HG03039 (cell line): ENCODE measurements around the gene VCPKMT.
A peak's percentile ranks its signal among the peaks of the same experiment; 100 is the strongest.

ENCODE experiments used
- ATAC-seq: cut with Tn5 transposase; IDR thresholded peaks from one replicate; pipeline ENCODE4 v1.9.1; 2021; ENCODE audit warnings: mild to moderate bottlenecking, moderate library complexity; ENCODE audit not compliant: unreplicated experiment

VCPKMT gene

DNA sequence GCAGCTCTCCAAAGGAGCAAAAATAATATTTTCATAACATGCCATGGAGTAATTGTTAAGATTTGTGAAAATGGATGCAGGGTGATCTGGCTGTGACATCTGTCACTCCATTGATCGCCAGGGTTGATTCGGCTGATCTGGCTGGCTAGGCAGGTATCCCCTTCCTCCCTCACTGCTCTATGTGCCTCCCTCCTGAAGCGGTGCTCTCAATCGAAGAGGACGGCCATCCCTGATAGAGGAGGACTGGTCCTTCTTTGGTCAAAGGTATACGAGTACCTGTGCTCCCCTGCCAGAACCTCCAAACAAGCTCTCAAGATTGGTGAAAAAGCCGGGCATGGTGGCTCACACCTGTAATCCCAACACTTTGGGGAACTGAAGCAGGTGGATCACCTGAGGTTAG, 47.9 kb downstream of the VCPKMT start:
- no peak for ATAC-seq

DNA sequence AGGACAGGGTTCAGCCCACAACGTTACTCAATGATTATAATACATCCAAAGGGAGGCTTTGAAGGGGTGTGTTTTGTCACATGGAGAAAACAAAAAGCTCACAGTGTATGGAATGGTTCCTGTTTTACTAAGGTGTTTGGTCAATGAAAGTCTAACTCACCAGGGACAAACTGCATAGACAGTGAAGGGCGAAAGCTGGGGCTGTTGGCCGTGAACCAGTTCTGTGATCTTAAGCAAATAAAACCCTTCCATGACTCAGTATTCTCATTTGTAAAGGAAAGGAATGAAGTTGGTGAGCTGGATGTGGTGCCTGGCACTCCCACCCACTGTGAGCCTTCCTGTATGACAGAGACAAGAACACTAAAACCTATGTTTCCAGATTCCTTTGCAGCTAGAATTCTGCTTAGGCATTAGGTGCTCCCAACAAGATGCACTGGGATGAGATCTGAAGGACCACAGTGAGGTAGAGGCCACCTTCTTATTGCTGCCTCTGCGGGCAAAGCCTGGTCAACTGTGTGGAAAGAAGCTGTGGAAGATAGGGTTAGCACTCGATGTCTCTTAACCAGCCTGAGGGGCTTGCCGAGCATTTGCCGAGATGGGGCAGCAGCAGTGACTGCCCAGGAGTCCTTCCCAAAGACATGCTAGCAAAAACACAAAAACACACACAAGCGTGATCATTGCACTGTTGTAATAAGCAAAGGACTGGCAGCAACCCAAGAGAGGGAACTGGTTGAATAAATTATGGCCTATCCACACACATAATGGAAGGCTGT, 48.5 kb downstream of the VCPKMT start:
- no peak for ATAC-seq

DNA sequence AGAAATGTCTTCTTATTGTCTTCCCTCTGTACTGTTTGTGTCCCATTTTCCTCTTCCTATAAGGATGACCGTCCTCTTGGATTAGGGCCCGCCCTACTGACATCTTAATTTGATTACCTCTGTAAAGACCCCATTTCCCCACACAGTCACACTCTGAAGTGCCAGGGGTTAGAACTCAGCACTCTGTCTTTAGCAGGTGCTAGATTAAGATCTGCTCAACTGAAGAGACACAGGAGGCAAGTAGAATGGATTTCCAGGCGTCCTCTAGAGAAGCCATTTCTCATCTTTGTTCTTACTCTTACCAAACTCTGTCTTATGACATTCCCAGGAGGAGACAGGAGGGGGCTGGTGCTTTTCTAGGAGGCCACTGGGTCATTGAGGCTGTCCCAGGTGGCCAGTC, 50.8 kb downstream of the VCPKMT start:
- no peak for ATAC-seq

DNA sequence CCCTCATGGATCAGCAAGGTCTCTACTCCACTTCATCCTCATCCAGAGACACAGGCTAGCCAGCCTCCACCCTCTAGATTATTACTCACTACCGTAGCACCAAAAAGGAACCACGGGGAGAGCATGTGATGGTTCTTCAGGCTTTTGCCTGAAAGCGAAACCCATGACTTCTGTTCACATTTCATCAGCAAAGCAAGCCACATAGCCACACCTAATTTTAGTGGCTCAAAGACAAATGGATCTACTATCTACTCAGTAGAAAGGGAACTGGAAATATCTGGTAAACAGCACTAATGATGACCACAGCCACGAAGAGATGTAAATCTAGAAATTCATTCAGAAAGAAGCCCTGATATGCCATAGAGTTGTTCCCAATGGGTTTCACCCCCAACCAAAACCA, 51.4 kb downstream of the VCPKMT start:
- peak; percentile 64 for ATAC-seq

DNA sequence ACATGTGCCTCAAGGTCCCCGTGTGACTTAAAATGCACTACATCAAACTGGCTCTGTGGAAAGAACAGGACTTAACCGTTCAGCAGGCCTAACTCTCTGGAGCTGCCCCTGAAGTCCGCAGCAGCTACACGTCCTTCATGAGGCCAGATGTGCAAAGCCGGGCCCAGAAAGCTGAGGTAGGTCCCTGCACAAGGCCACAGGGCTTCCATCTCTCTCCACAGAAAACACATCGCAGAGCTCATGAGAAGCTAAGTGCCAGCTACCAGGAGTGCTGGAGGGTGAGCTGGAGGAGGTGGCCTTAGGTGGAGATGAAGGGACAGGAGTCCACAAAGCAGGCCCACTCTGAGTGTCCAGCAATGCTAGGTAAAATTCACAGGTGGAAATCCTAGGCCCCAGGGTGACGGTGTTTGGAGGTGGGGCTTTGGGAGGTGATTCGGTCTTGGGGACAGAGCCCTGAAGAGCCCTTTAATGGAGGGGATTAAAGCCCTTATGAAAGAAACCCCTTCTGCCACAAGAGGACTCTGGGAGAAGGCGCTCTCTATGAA, 52.4 kb downstream of the VCPKMT start:
- no peak for ATAC-seq

DNA sequence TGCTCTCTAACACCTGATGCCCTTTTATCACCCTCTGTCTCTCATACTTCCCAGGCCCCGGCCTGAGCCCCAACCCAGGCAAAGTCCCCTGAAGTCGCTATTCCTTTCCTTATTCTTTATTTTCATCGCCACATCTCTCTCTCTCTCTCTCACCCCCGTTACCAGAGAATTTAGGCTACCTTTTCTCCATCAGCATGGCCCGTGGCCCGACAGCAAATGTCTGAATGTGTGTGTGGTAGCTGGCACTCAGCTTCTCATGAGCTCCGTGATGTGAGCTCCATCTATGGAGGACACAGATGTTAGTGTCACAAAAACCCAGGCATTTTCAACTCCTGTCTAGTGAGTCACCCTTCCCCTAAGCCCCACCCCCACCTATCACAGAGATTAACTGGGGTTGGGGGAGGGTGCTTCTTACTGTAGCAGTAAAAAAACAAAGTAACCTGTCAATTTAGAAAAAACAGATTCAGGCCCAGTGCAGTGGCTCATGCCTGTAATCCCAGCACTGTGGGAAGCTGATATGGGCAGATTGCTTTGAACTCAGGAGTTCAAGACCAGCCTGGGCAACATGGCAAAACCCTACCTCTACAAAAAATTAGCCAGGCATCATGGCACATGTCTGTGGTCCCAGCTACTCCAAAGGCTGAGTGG, 53.8 kb downstream of the VCPKMT start:
- no peak for ATAC-seq

DNA sequence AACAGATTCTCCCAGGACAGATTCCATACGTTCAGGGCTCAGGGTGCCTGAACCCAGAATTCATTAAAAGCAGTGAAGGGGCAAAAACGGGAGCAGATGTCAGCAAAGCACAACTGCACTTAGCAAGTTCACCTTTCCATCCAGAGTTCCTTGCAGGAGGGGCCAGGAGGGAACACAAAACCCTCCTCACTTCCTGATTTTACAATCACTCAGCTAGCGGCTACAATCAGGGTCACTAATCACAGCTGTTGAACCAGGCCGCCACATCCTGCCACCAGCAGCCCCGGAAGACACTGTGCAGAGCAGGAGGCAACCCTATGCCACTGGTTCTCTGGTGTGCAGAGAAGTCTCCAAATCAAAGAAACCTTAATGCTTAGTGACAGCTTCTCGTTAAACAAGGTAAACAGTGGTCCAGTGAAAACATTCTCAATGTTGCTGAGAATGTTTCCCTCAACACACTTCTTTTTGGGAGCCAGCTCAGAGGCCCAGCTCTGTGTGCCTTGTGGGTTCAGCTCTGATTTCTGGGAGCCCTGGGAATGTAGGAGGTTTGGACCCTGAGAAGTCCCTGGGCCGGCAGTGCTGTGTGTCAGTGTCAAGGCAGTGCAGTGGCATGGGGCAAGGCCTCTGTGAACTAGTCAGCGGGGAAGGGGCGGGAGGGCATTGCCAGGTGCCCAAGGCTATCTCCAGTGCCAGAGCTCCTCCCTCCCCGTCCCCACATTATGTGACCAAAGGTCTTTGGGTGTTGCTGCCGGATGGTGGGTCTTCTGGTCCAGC, 54.5 kb downstream of the VCPKMT start:
- peak; percentile 35 for ATAC-seq

DNA sequence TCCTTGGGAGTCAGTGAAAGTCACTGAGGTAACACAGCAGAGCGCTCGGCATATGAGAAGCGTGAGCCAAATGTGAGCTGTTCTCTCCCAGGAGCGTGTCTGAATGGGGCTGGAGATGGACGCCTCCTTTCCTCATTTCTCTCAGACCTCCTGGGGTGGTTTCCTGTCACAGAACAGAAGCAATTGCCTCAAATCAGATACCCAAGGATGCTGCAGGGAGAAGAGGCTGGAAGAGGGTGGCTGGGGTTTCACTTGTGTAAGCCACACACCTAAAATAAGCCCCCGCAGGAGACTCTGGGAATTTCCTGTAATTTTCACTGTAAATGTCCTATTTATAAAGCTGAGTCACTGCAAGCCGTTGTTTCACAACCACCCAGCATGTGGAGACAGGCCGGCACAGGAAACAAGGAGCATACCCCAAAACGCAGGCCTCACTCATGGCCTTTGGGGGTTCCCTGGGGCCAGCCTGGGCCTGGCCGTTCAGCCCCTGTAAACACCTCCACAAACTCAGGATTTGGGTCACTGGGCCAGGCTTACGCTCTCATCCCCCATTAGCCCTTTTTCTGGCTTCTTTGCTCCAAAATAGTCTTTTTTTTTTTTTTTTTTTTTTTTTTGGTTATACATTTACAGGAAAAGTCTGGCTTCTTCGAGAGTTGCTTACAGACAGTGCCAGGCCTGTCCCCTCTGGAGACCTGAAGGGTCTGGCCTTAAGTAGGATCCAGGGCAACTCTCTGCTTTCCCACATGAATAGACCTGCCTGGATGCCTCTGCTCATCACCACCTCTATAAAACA, 55.3 kb downstream of the VCPKMT start:
- ATAC-seq, result no peak

DNA sequence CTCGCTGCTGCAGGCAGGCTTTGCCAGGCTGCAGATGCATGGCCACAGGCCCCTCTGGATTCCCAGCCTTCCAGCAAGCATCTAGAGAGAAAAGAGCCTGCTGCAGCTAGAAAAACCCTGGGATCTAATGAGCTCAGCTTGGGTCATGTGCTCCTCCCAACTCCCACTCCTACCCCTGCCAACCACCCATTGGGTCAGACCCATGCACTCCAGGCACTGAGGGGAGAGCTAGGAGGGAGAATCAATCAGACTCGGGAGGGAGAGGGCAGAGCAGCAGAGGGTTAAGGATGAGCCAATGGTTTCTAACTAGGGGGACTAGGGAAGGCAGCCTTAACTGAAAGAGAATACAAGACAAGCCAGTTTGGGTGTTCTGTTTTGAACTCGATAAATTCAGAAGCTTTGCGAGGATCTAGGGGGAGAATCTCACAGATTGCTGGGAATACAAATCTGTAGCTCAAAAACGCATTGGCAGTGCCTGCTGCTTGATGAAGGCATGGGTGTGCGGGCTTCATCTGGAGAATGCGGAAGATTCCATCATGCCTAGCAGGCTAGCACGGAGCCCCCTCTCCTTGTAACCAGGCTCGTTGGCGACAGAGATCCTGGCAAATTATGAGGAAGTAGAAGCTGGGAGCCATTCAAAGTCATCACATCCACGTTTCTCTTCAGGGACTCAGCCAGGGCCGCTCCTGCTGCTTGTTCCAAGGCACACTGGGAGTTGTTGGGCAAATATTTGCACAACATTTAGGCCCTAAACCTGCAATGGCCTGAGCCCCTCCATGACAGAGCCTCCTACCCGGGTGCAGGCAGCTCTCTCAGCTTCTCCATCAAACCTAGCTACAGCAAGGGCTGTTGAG, 56.4 kb downstream of the VCPKMT start:
- ATAC-seq, result no peak
